Pulmonary artery endothelial cell (primary cell): ENCODE results near the gene TXNIP. TPM values are rescaled to one million over a fixed set of nuclear protein-coding genes. Genes with fewer than 3 reads are reported as not detected.

Source experiments
- DNase-seq: peaks from one replicate; pipeline ENCODE4 v3.0.0-alpha.2; 2011; ENCODE audit warnings: low read depth, low spot score
- total RNA-seq: library from RNA; depleted of rRNA; stranded (reverse); fragments of >200 nt; gene quantifications from 2 replicates; pipeline ENCODE4 v1.2.3, GENCODE V29; 2014

The TXNIP gene
- total RNA-seq, 1 donor from 2014 or later: 42.1 TPM

- no peak for DNase-seq
Observed at GRCh38 chr1:145963265-145964019, 32.9 kb downstream of the TXNIP start.

GRCh38 chr1:145962157-145963102 lies 33.9 kb downstream of the TXNIP start:
- DNase-seq: no peak

GRCh38 chr1:145961425-145962156 lies 34.8 kb downstream of the TXNIP start:
- DNase-seq: no peak

- DNase-seq: no peak
Observed at GRCh38 chr1:145961109-145961424, 35.3 kb downstream of the TXNIP start.

GRCh38 chr1:145960468-145961108 lies 35.8 kb downstream of the TXNIP start:
- no peak for DNase-seq

GRCh38 chr1:145959957-145960467 lies 36.4 kb downstream of the TXNIP start:
- no peak for DNase-seq

GRCh38 chr1:145959333-145959732 lies 37.0 kb downstream of the TXNIP start:
- no peak for DNase-seq

GRCh38 chr1:145958734-145959133 lies 37.6 kb downstream of the TXNIP start:
- DNase-seq: no peak

- peak; percentile 90 for DNase-seq
Observed at GRCh38 chr1:145957443-145958319, 38.7 kb downstream of the TXNIP start, which contains the start of gene LIX1L. Gene LIX1L, minus strand, starts transcription at chr1:145958017. Its CDS starts 90 bp downstream, at chr1:145957927.

- DNase-seq: no peak
Observed at GRCh38 chr1:145956781-145957442, 39.5 kb downstream of the TXNIP start.

GRCh38 chr1:145956361-145956760 lies 40.0 kb downstream of the TXNIP start:
- DNase-seq: no peak

GRCh38 chr1:145955436-145955835 lies 40.9 kb downstream of the TXNIP start:
- DNase-seq: no peak

- DNase-seq: no peak
Observed at GRCh38 chr1:145953861-145954260, 42.5 kb downstream of the TXNIP start.

GRCh38 chr1:145952903-145953302 lies 43.5 kb downstream of the TXNIP start:
- DNase-seq: no peak

GRCh38 chr1:145951526-145951925 lies 44.9 kb downstream of the TXNIP start:
- no peak for DNase-seq

GRCh38 chr1:145949219-145949618 lies 47.2 kb downstream of the TXNIP start:
- DNase-seq: no peak

- DNase-seq: no peak
Observed at GRCh38 chr1:145947551-145947950, 48.8 kb downstream of the TXNIP start.

- no peak for DNase-seq
Observed at GRCh38 chr1:145946477-145946986, 49.8 kb downstream of the TXNIP start.

GRCh38 chr1:145944532-145944931 lies 51.8 kb downstream of the TXNIP start:
- no peak for DNase-seq
